ENCODE data around the gene C16orf92. TPM values are rescaled to one million over a fixed set of nuclear protein-coding genes. Genes with fewer than 3 reads are reported as not detected.

The C16orf92 gene
- total RNA-seq: not detected in 2 replicates

GRCh38 chr16:30022887-30023286 is at the start of gene C16orf92:
Gene C16orf92 (plus strand): TSS chr16:30023198. CDS start chr16:30023341, 143 bp downstream.

GRCh38 chr16:29973384-29974246 is 49.4 kb upstream of the C16orf92 start, which contains the start of gene TAOK2:
Gene TAOK2 (plus strand): TSS chr16:29973868. CDS start chr16:29977773, 3,905 bp downstream.

GRCh38 chr16:29995324-29995910 is 27.6 kb upstream of the C16orf92 start, which contains the start of gene HIRIP3:
Gene HIRIP3 (minus strand): TSS chr16:29995617. CDS start chr16:29995605, 12 bp downstream.

GRCh38 chr16:29995911-29996765 is 26.9 kb upstream of the C16orf92 start, which contains the start of gene INO80E:
Gene INO80E (plus strand): TSS chr16:29996241. CDS start chr16:29996311, 70 bp downstream.

GRCh38 chr16:30010844-30011713 is 11.9 kb upstream of the C16orf92 start, which contains the start of gene DOC2A:
Gene DOC2A (minus strand): TSS chr16:30011027. CDS start chr16:30010222, 805 bp downstream.

GRCh38 chr16:30030841-30031413 is 7.9 kb downstream of the C16orf92 start, which contains the start of gene TLCD3B:
Gene TLCD3B (minus strand): TSS chr16:30031271. CDS start chr16:30030527, 744 bp downstream.

GRCh38 chr16:30065102-30065942 is 42.3 kb downstream of the C16orf92 start, which contains the start of gene ALDOA:
Gene ALDOA (plus strand): TSS chr16:30065760. CDS start chr16:30066898, 1,138 bp downstream.

Other genes with a start within 250 kb of the C16orf92 start
- not detected in 2 replicates for gene ZG16, start 244.9 kb upstream of the C16orf92 start, total RNA-seq
- 39.2 and 48.9 TPM in 2 replicates for gene KIF22, start 232.4 kb upstream of the C16orf92 start, total RNA-seq
- 178 and 253 TPM in 2 replicates for gene MAZ, start 216.7 kb upstream of the C16orf92 start, total RNA-seq
- gene PRRT2, start 211.0 kb upstream of the C16orf92 start, total RNA-seq: 0.19 and 0.65 TPM in 2 replicates
- 22.5 and 23.7 TPM in 2 replicates for gene PAGR1, start 207.0 kb upstream of the C16orf92 start, total RNA-seq
- 186 and 227 TPM in 2 replicates for gene MVP, start 202.7 kb upstream of the C16orf92 start, total RNA-seq
- gene CDIPT, start 160.0 kb upstream of the C16orf92 start, total RNA-seq: 80.7 and 87.2 TPM in 2 replicates
- gene SEZ6L2, start 123.6 kb upstream of the C16orf92 start, total RNA-seq: 0.67 and 1.6 TPM in 2 replicates
- gene ASPHD1, start 122.7 kb upstream of the C16orf92 start, total RNA-seq: 0.33 and 0.48 TPM in 2 replicates
- 14.7 and 17.0 TPM in 2 replicates for gene KCTD13, start 97.0 kb upstream of the C16orf92 start, total RNA-seq
- gene TMEM219, start 61.1 kb upstream of the C16orf92 start, total RNA-seq: 74.7 and 91.1 TPM in 2 replicates
- 115 and 128 TPM in 2 replicates for gene TAOK2, start 49.3 kb upstream of the C16orf92 start, total RNA-seq
- 3.9 and 4.4 TPM in 2 replicates for gene HIRIP3, start 27.6 kb upstream of the C16orf92 start, total RNA-seq
- 30.7 and 57.3 TPM in 2 replicates for gene INO80E, start 27.0 kb upstream of the C16orf92 start, total RNA-seq
- gene DOC2A, start 12.2 kb upstream of the C16orf92 start, total RNA-seq: 0.29 TPM in 1 of 2 replicates, not detected in the other
- gene TLCD3B, start 8.1 kb downstream of the C16orf92 start, total RNA-seq: not detected in 2 replicates
- 719 and 1,079 TPM in 2 replicates for gene ALDOA, start 42.6 kb downstream of the C16orf92 start, total RNA-seq
- 293 and 325 TPM in 2 replicates for gene PPP4C, start 52.8 kb downstream of the C16orf92 start, total RNA-seq
- gene TBX6, start 68.7 kb downstream of the C16orf92 start, total RNA-seq: 0.10 and 0.33 TPM in 2 replicates
- 16.8 and 30.4 TPM in 2 replicates for gene YPEL3, start 73.0 kb downstream of the C16orf92 start, total RNA-seq
- gene GDPD3, start 90.3 kb downstream of the C16orf92 start, total RNA-seq: 1.3 and 1.8 TPM in 2 replicates
- gene MAPK3, start 100.0 kb downstream of the C16orf92 start, total RNA-seq: 70.8 and 112 TPM in 2 replicates
- 5.6 and 6.8 TPM in 2 replicates for gene CORO1A, start 160.4 kb downstream of the C16orf92 start, total RNA-seq
- gene BOLA2B, start 170.5 kb downstream of the C16orf92 start, total RNA-seq: 96.4 and 190 TPM in 2 replicates
- 31.4 and 50.0 TPM in 2 replicates for gene SLX1A, start 170.7 kb downstream of the C16orf92 start, total RNA-seq
- 12.4 and 13.7 TPM in 2 replicates for gene SULT1A3, start 176.1 kb downstream of the C16orf92 start, total RNA-seq
- 0.96 and 3.6 TPM in 2 replicates for gene NPIPB13, start 225.3 kb downstream of the C16orf92 start, total RNA-seq